WI38 (cell line): ENCODE data around the gene CDC42EP1.

Source experiments
- H3K4me3 ChIP-seq: 2 replicates; pipeline ENCODE4 v1.5.1; 2011; ENCODE audit warnings: low read depth, mild to moderate bottlenecking, control low read depth, low read length
- TF ChIP-seq, protein P1 (sequence below): IDR thresholded peaks from 2 replicates; pipeline ENCODE4 v1.5.1; 2012; ENCODE audit warnings: low read depth, mild to moderate bottlenecking, control low read depth, low read length

CDC42EP1 gene

DNA sequence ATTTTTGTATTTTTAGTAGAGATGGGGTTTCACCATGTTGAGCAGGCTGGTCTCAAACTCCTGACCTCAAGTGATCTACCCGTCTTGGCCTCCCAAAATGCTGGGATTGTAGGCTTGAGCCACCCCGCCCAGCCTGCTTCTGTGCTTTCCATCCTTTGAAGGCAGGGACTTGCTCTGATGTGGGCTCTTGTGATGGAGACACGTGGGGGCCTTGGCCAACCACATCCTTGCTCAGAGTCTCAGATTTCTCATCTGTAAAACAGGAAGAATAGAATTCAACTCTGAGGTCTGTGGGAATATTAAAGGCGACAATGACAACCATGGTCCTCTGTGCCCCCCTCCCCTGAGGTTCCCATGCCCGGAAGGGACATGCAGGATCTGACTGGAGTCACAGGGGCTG is 44.6 kb downstream of the CDC42EP1 start:
- no peak overlapping the region for H3K4me3 ChIP-seq
- TF ChIP-seq, protein P1, sequence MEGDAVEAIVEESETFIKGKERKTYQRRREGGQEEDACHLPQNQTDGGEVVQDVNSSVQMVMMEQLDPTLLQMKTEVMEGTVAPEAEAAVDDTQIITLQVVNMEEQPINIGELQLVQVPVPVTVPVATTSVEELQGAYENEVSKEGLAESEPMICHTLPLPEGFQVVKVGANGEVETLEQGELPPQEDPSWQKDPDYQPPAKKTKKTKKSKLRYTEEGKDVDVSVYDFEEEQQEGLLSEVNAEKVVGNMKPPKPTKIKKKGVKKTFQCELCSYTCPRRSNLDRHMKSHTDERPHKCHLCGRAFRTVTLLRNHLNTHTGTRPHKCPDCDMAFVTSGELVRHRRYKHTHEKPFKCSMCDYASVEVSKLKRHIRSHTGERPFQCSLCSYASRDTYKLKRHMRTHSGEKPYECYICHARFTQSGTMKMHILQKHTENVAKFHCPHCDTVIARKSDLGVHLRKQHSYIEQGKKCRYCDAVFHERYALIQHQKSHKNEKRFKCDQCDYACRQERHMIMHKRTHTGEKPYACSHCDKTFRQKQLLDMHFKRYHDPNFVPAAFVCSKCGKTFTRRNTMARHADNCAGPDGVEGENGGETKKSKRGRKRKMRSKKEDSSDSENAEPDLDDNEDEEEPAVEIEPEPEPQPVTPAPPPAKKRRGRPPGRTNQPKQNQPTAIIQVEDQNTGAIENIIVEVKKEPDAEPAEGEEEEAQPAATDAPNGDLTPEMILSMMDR, result no peak

DNA sequence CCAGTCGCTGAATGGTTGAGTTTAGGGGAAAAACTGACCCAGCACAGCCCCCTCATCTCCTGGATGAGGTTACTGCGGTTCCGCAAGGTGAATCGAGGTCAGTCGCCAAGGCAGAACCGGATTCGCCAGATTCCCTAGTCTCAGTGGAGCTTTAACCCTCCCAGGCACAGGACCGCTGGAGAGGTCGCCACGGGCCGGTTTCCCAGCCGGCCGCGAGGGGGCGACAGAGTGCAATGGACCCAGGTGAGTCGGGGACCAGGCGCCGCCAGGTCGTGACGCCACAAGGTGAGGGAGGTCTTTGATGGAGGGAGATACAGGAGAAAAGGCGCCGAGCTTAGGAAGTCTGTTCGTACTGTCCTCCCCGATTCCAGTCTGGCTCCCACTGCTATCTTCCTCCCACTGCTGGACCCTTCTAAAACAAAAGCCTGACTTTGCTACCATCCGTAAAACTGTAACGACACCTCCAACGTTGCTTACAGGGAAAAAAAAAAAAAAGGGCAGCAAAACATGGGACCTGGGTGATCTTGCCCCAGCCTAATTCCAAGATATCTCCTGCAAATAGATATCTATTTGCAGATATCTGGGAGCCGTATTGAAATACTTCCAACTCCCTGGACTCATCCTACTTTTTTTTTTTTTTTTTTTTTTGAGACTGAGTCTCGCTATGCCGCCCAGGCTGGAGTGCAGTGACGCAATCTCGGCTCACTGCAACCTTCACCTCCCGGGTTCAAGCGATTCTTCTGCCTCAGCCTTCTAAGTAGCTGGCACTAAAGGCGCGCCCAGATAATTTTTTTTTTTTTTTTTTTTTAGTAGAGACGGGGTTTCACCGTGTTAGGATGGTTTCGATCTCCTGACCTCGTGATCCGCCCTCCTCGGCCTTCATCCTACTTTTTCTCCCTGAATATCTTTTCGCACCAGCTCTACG is 47.0 kb downstream of the CDC42EP1 start:
- no peak overlapping the region; the same call in 1 of the 2 replicates for H3K4me3 ChIP-seq
- TF ChIP-seq, protein P1, result peak; percentile 95

DNA sequence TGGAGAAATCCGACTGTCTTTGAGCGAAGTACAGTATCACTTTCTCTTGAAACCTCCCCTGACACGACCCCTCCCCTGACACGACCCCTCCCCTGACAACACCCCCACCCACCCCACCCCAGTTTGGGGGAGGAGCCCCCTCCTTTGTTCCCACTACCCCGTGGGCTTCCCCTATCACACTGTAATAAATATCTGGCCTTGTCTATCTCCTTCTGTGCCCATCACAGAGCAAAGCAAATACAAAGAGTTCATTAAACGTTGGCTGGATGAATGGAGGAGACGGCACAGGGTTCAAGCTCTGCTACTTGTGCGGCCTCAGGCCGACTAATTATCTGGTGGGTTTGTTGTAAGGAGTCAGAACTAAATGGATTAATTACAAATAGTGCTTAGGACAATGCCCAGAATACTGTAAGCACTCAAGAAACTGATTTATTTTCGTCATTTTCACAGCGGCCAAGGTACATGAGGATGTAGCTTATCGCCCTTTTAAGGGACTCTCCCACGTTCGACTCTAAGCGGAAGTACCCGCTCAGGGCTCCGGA is 47.7 kb downstream of the CDC42EP1 start:
- peak overlapping the region; percentile 90 for H3K4me3 ChIP-seq
- TF ChIP-seq, protein P1, result no peak

DNA sequence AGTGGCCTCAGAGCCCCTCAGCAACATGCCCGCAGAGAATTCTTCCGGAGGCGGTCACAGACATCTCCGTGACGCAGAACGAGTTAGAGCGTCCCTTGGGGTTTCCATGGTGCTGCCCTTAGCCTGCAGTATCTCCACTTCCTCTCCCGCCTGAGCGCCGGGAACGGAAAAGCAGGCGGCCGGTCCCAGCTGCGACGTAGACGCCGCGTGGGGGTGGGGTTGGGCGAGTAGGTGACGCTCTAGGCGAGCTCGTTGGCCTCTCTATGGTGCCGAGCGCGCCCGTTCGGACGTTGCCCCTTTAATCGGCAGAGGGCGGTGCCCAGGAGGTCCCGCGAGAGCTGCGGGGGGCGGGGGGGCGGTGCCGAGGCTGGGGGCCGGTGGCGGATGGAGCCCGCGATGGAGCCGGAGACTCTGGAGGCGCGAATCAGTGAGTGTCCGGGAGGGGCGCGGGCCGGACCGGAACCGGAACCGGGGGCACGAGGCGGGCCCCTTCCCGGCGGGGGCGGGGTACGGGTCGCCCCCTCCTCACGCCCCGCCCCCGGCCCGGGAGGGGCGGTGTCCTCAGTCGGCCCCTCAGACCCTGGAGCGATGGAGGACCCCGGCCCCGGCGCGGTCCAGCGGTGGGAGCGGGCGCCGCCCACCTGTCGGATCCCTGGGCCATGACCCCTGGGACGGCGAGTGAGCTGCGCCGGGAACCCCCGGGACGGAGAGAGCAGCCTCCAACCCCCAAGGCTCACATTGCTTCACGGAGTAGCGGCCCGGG is 48.4 kb downstream of the CDC42EP1 start, which contains the start of gene GGA1:
GGA1 (plus strand) TSS at position 358 of the 763 bp plus-strand sequence; CDS start at position 385, 27 bp downstream.
- H3K4me3 ChIP-seq, result peak within 1 kb of the TSS; percentile 90
- TF ChIP-seq, protein P1, result no peak

DNA sequence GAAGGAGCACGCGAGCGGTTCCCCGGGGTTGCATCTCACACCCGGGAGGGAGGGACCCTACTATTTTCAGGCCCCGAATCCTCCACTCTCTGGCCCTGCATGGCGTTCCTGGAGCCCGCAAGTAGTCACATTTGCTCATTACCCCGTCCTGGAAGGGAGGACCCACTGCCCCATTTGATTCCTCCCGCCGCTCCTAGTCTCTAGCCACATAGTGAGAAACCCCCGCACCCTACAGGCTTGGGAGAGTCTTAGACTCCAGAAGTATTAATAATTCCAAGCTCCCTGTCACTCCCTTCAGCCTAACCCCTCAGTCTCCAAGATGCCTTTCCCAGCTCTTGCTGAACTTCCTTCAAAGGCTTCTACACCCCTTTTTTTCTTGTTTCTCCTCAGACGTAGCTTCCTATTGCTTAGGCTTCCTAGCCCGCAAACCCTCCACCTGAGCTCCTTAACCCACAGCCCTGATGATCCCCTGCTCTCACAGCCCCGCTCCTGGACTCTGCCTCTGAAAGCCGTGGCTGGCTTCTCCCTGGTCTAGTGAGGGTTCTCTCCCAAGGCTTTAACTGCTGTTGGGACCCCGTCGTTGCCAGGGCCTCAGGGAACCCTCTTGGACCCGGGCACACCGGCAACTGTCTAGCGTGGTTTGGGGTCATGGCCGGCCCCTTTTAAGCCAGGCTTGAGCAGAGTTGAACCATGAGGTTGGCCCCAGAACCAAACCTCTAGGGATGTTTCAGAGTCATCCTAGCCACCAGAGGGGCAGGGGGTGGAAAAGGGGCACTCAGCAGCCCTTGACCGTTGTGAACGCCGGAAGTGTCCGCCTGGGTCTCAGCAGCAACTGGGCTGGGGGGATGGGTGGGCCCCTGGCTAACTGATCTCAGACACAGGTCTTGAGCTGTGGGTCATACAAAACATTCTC is 49.2 kb downstream of the CDC42EP1 start:
- TF ChIP-seq, protein P1, result no peak
- peak overlapping the region; percentile 90 for H3K4me3 ChIP-seq

DNA sequence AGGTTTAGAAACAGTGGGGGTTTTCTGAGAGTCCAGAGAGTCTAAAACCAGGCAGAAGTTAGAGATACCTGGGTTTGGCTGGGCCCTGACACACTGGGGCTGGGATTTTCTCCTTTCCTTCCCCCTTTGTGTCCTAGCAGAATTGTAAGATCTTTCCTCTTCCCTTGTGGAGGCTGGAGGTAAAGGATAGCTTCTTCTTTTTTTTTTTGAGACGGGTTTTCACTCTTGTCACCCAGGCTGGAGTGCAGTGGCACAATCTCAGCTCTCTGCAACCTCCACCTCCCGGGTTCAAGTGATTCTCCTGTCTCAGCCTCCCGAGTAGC is 49.8 kb downstream of the CDC42EP1 start:
- H3K4me3 ChIP-seq, result peak overlapping the region; percentile 90

DNA sequence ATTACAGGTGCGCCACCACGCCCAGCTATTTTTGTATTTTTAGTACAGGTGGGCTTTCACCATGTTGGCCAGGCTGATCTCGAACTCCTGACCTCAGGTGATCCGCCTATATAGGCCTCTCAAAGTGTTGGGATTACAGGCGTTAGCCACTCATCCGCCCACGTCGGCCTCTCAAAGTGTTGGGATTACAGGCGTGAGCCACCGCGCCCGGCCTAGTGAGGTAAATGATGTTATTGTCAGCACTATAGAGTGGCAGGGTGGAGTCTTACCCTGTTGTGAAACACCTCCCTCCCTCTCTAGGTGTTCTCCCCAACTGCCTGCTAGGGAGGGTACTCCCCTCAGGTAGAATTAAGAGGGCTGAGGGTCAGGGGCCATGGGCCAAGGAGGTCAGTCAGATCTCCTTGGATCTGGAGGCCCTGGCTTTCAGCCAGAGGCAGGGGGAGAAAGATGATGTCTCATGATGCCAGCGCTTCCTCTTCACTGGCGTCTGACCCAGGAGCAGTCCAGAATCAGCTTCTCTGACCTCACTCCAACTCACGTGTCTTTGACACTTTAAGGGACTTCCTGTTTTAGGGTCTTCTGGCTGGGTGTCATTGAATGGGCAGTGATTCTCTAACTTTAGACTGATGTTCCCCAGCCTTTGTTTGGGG is 50.3 kb downstream of the CDC42EP1 start:
- TF ChIP-seq, protein P1, result no peak

More for the DNA sequence above, 50.3 kb downstream of the CDC42EP1 start:
- peak overlapping the region; percentile 90; the same call in 1 of the 2 replicates for H3K4me3 ChIP-seq
